Measurements from ENCODE around the gene FAIM2.

Gene FAIM2

GRCh38 chr12:49823350-49823749 is 80.3 kb downstream of the FAIM2 start:
- no peaks in the 10 kb centered on the region for H3K27me3 ChIP-seq (ENCODE audit: insufficient read depth, poor library complexity, severe bottlenecking)
- no peak for TF ChIP-seq REST (IDR thresholded peaks at IDR 0.05; ENCODE audit: insufficient replicate concordance, low read depth)
- no peak for TF ChIP-seq POLR2AphosphoS5 (IDR thresholded peaks at IDR 0.05; ENCODE audit: low read depth)
- TF ChIP-seq SPI1 (IDR thresholded peaks at IDR 0.05; ENCODE audit: borderline replicate concordance, low read depth): no peak
- TF ChIP-seq GABPA (IDR thresholded peaks at IDR 0.05; ENCODE audit: low read depth): no peak
- TF ChIP-seq CTCF (IDR thresholded peaks at IDR 0.05; ENCODE audit: insufficient read depth, low read length): no peak
- DNase-seq (ENCODE audit: low read depth in 1 of 2, low spot score in 1 of 2): no peak
- H3K27ac ChIP-seq (replicated peaks): no peak overlapping the region
- no peak overlapping the region for H3K4me3 ChIP-seq (replicated peaks; ENCODE audit: insufficient read depth, low read length)

GRCh38 chr12:49821373-49822287 is 82.1 kb downstream of the FAIM2 start:
- Histone ChIP-seq H3K27ac (replicated peaks) (peak overlapping the region; percentile 70), H3K27me3 (ENCODE audit: insufficient read depth, poor library complexity, severe bottlenecking) (no peaks in the 10 kb centered on the region), H3K4me3 (replicated peaks; ENCODE audit: insufficient read depth, low read length) (no peak overlapping the region)
- DNase-seq (ENCODE audit: low read depth in 1 of 2, low spot score in 1 of 2): peak in 1 of 2 experiments; percentile 23
- TF ChIP-seq CTCF (IDR thresholded peaks at IDR 0.05; ENCODE audit: insufficient read depth, low read length): no peak
- no peak for TF ChIP-seq POLR2AphosphoS5 (IDR thresholded peaks at IDR 0.05; ENCODE audit: low read depth)
- no peak for TF ChIP-seq GABPA (IDR thresholded peaks at IDR 0.05; ENCODE audit: low read depth)
- no peak for TF ChIP-seq SPI1 (IDR thresholded peaks at IDR 0.05; ENCODE audit: borderline replicate concordance, low read depth)
- no peak for TF ChIP-seq REST (IDR thresholded peaks at IDR 0.05; ENCODE audit: insufficient replicate concordance, low read depth)

- DNase-seq (ENCODE audit: low read depth in 1 of 2, low spot score in 1 of 2): no peak
- Histone ChIP-seq H3K27ac (replicated peaks) (no peak overlapping the region), H3K27me3 (ENCODE audit: insufficient read depth, poor library complexity, severe bottlenecking) (no peaks in the 10 kb centered on the region), H3K4me3 (replicated peaks; ENCODE audit: insufficient read depth, low read length) (no peak overlapping the region)
- TF ChIP-seq POLR2AphosphoS5 (IDR thresholded peaks at IDR 0.05; ENCODE audit: low read depth) (no peak), GABPA (IDR thresholded peaks at IDR 0.05; ENCODE audit: low read depth) (no peak), REST (IDR thresholded peaks at IDR 0.05; ENCODE audit: insufficient replicate concordance, low read depth) (no peak), SPI1 (IDR thresholded peaks at IDR 0.05; ENCODE audit: borderline replicate concordance, low read depth) (no peak), CTCF (IDR thresholded peaks at IDR 0.05; ENCODE audit: insufficient read depth, low read length) (no peak)
Observed at GRCh38 chr12:49819786-49820185, 83.9 kb downstream of the FAIM2 start.
